ENCODE results near the gene COL25A1. TPM values are rescaled to one million over a fixed set of nuclear protein-coding genes. Genes with fewer than 3 reads are reported as not detected.

The COL25A1 gene
- total RNA-seq, 4 donors from 2014 or later: 0.14 to 1.6 (median 0.32) TPM; not detected in 1

DNA sequence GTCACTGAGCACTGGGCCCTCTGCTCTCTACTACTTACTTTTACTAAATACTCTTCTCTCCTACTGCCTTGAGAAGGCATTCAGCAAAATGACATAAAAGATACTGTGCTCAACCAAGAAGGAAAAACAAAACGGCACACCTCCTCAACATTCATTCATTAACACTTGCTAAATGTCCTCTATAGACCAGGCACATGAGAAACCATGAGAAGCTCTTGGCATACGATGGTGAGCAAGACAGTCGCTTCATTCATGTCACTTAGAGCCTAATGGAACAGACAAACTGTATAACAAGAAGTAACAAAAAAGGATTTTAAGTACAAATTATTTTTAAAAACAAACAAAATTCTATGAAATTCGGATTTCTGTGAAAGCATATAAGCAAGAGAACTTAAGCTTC is 38.7 kb downstream of the COL25A1 start:
- DNase-seq: no peak
- TF ChIP-seq POLR2A (IDR thresholded peaks at IDR 0.05): no peak
- no peak for TF ChIP-seq POLR2AphosphoS5 (IDR thresholded peaks at IDR 0.05)
- no peak for TF ChIP-seq EP300 (IDR thresholded peaks at IDR 0.05; ENCODE audit: low read depth)
- no peak for TF ChIP-seq CTCF (IDR thresholded peaks at IDR 0.05)
- no peaks in the 10 kb centered on the region for H3K4me1 ChIP-seq
- H3K27ac ChIP-seq: no peak overlapping the region
- no peak overlapping the region for H3K4me3 ChIP-seq
- H3K36me3 ChIP-seq: no peaks in the 10 kb centered on the region
- intact Hi-C loops (cut with DNase I; ENCODE audit: low total_unique reads) (no loop called here), in situ Hi-C loops (cut with MboI; ENCODE audit: low pct_ligation_motif_present in 1 of 4, low pct_unique_long_range_greater_than_20kb in 1 of 4, low sequenced_read_pairs in 3 of 4) (no loop called here)
- no peaks in the 10 kb centered on the region for H3K9me3 ChIP-seq
- WGBS, 2 donors (ENCODE audit: low coverage in 1 of 2): 74 to 97% methylated on average over 3 to 4 of the region's 4 CpGs
- no peaks in the 10 kb centered on the region for H3K27me3 ChIP-seq

DNA sequence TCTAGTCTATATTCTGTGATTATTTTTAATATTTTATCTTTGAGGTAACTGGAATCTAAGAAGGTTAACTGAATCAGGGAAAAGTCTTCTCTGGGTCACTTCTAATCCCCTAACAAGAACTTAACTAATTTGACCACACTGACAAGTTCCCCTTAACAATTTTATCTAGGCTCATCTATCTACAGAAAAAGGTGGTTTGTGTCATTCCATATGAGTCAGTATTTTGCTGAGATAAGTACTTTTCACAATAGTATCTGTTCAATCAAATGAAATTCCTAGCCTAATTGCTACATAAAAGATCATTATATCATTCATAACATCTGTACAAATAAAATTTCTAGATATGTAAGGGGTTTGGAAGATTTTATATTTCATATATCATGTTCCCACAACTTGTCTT is 45.6 kb downstream of the COL25A1 start:
- H3K4me1 ChIP-seq: no peaks in the 10 kb centered on the region
- intact Hi-C loops (cut with DNase I; ENCODE audit: low total_unique reads): no loop called here
- no peak for DNase-seq
- H3K27ac ChIP-seq: no peak overlapping the region
- in situ Hi-C loops (cut with MboI; ENCODE audit: low pct_ligation_motif_present in 1 of 4, low pct_unique_long_range_greater_than_20kb in 1 of 4, low sequenced_read_pairs in 3 of 4): no loop called here
- no peaks in the 10 kb centered on the region for H3K9me3 ChIP-seq
- H3K4me3 ChIP-seq: no peak overlapping the region
- TF ChIP-seq POLR2AphosphoS5 (IDR thresholded peaks at IDR 0.05) (no peak), CTCF (IDR thresholded peaks at IDR 0.05) (no peak), EP300 (IDR thresholded peaks at IDR 0.05; ENCODE audit: low read depth) (no peak), POLR2A (IDR thresholded peaks at IDR 0.05) (no peak)
- no peaks in the 10 kb centered on the region for H3K36me3 ChIP-seq
- H3K27me3 ChIP-seq: no peaks in the 10 kb centered on the region

GRCh38 chr4:109254845-109255244 is 47.6 kb downstream of the COL25A1 start:
- H3K36me3 ChIP-seq: no peaks in the 10 kb centered on the region
- DNase-seq: no peak
- no peak overlapping the region for H3K27ac ChIP-seq
- H3K27me3 ChIP-seq: no peaks in the 10 kb centered on the region
- H3K4me1 ChIP-seq: no peaks in the 10 kb centered on the region
- H3K9me3 ChIP-seq: no peaks in the 10 kb centered on the region
- no peak overlapping the region for H3K4me3 ChIP-seq
- 85 to 89% methylated on average over 3 to 4 of the region's 4 CpGs for WGBS, 2 donors (ENCODE audit: low coverage in 1 of 2)
- in situ Hi-C loops (cut with MboI; ENCODE audit: low pct_ligation_motif_present in 1 of 4, low pct_unique_long_range_greater_than_20kb in 1 of 4, low sequenced_read_pairs in 3 of 4) (no loop called here), intact Hi-C loops (cut with DNase I; ENCODE audit: low total_unique reads) (no loop called here)
- no peak for TF ChIP-seq POLR2A (IDR thresholded peaks at IDR 0.05)
- no peak for TF ChIP-seq EP300 (IDR thresholded peaks at IDR 0.05; ENCODE audit: low read depth)
- TF ChIP-seq POLR2AphosphoS5 (IDR thresholded peaks at IDR 0.05): no peak
- TF ChIP-seq CTCF (IDR thresholded peaks at IDR 0.05): no peak

- Histone ChIP-seq H3K4me1 (no peaks in the 10 kb centered on the region), H3K27me3 (no peaks in the 10 kb centered on the region), H3K4me3 (no peak overlapping the region), H3K36me3 (no peaks in the 10 kb centered on the region), H3K9me3 (no peaks in the 10 kb centered on the region), H3K27ac (no peak overlapping the region)
- intact Hi-C loops (cut with DNase I; ENCODE audit: low total_unique reads) (no loop called here), in situ Hi-C loops (cut with MboI; ENCODE audit: low pct_ligation_motif_present in 1 of 4, low pct_unique_long_range_greater_than_20kb in 1 of 4, low sequenced_read_pairs in 3 of 4) (no loop called here)
- no peak for DNase-seq
- TF ChIP-seq EP300 (IDR thresholded peaks at IDR 0.05; ENCODE audit: low read depth) (no peak), POLR2AphosphoS5 (IDR thresholded peaks at IDR 0.05) (no peak), POLR2A (IDR thresholded peaks at IDR 0.05) (no peak), CTCF (IDR thresholded peaks at IDR 0.05) (no peak)
- WGBS, 2 donors (ENCODE audit: low coverage in 1 of 2): 50 to 75% methylated on average over 2 to 3 of the region's 3 CpGs
Observed at GRCh38 chr4:109251396-109251795, 51.1 kb downstream of the COL25A1 start.
